Gastrocnemius medialis (tissue), 4 donors: Measurements from ENCODE around the gene GEMIN8.

ENCODE experiments used
- CTCF ChIP-seq, 5 experiments: fragments of 450-650 bp in 3 of 5; fragments of 200-600 bp in 2 of 5; sonication (generic) in 2 of 5; IDR thresholded peaks in 4 of 5; conservative IDR thresholded peaks in 1 of 5; 1 replicate in 4 of 5; 2 replicates in 1 of 5; pipeline ENCODE4 v1.5.1; 2016 to 2019; ENCODE audit warnings: antibody characterized with exemption in 5 of 5, mild to moderate bottlenecking in 3 of 5, moderate library complexity in 3 of 5
- POLR2A ChIP-seq, 2 donors: fragments of 450-650 bp; IDR thresholded peaks; one replicate each; pipeline ENCODE4 v1.6.1; 2017; ENCODE audit warnings: antibody characterized with exemption in 2 of 2, mild to moderate bottlenecking in 2 of 2, moderate library complexity in 2 of 2

GRCh38 chrX:13967636-13968035, 62.1 kb downstream of the GEMIN8 start:
- TF ChIP-seq POLR2A (IDR thresholded peaks at IDR 0.05) (no peak), CTCF (IDR thresholded peaks at IDR 0.05 in 4 of 5, conservative IDR thresholded peaks at IDR 0.05 in 1 of 5) (no peak)
